ENCODE results near the gene COMP. TPM values are rescaled to one million over a fixed set of nuclear protein-coding genes. Genes with fewer than 3 reads are reported as not detected.
A peak's percentile ranks its signal among the peaks of the same experiment; 100 is the strongest.

Gene COMP
- total and polyA plus RNA-seq, 2 donors (not counting 1 experiment from before 2014, with no cell fraction given): not detected

DNA sequence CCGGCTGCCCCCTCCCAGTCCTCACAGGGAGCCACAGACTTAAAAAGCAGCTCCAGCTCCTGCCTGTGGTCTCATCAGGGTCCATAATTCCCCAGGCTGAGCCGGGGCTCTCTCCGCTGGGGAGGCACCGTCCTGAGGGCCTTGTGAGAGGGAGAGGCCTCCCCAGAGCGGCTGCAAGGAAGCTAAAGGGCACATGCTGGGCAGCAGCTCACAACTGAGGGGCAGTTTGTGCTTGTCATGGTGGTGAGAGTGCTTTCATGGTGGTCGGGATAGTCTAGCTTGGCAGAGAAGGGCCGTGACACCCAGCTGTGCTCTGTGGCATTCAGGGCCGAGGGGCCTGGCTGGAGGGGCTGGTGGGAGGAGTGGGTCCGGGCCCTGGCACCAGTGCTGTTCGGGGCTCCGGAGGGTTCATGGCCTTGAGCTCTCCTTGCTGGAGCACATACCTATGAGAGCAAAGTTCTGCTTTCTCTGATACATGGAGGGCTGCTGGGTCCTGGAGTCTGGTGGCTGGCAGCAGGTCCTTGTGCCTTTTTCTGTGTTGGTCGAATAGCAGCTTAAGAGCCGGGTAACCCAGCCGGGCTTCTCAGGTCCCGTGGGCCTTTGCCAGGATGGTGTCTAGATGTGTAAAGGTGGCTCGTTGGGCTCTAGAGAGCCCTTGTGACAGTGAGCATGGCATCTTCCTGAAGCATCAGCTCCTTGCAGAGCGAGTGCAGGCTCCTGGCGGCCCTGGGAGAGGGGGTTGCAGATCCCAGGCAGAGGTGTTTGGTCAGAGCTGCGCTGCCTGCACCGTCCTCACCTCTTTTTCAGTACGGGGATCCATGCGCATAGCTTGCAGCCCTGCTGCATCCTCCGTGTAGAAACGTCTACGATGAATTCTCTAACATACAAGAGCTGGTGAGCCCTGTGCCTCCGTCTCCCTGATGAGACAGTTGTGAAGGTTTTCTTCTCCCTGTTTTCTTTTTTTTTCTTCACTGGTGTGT lies 49.5 kb upstream of the COMP start:
- Histone ChIP-seq H3K79me2 (ENCODE audit: control insufficient read depth, insufficient read depth, low read length) (peaks cover 100% of the 10 kb centered on the region), H3K27me3 (replicated peaks in 1 of 4; ENCODE audit: control extremely low read depth in 1 of 4, control insufficient read depth in 3 of 4, insufficient read depth in 4 of 4, low read length in 3 of 4) (no peaks in the 10 kb centered on the region), H3K4me3 (ENCODE audit: control extremely low read depth in 1 of 5, extremely low read depth in 1 of 5, insufficient read depth in 1 of 5, low read depth in 2 of 5, low read length in 4 of 5) (no peak overlapping the region), H2AFZ (ENCODE audit: insufficient read depth, low read depth, low read length, poor library complexity, severe bottlenecking) (no peak overlapping the region), H3K9me3 (ENCODE audit: control extremely low read depth in 1 of 3, control insufficient read depth in 2 of 3, insufficient read depth in 1 of 3, low read length in 2 of 3) (no peaks in the 10 kb centered on the region), H3K9ac (ENCODE audit: low read length) (no peak overlapping the region), H3K4me2 (replicated peaks; ENCODE audit: low read depth, low read length, poor library complexity, severe bottlenecking) (peak overlapping the region; percentile 13), H3K27ac (ENCODE audit: low read length in 2 of 2) (no peak overlapping the region), H3K4me1 (ENCODE audit: control insufficient read depth in 2 of 2, insufficient read depth in 2 of 2, low read length in 2 of 2) (peaks cover 18 to 54% of the 10 kb centered on the region in 2 donors), H4K20me1 (ENCODE audit: control insufficient read depth, insufficient read depth, low read length, poor library complexity, severe bottlenecking) (peaks cover 99% of the 10 kb centered on the region), H3K36me3 (replicated peaks in 1 of 2; ENCODE audit: control extremely low read depth in 1 of 2, control insufficient read depth in 1 of 2, extremely low read depth in 1 of 2, insufficient read depth in 2 of 2, low read length in 1 of 2) (peaks cover 1 to 30% of the 10 kb centered on the region in 2 experiments)
- intact Hi-C loops (cut with micrococcal nuclease): no loop called here
- TF ChIP-seq EZH2 (IDR thresholded peaks at IDR 0.05; ENCODE audit: borderline replicate concordance, insufficient read depth, low read depth, low read length, poor library complexity, severe bottlenecking): no peak
- TF ChIP-seq, protein P1, sequence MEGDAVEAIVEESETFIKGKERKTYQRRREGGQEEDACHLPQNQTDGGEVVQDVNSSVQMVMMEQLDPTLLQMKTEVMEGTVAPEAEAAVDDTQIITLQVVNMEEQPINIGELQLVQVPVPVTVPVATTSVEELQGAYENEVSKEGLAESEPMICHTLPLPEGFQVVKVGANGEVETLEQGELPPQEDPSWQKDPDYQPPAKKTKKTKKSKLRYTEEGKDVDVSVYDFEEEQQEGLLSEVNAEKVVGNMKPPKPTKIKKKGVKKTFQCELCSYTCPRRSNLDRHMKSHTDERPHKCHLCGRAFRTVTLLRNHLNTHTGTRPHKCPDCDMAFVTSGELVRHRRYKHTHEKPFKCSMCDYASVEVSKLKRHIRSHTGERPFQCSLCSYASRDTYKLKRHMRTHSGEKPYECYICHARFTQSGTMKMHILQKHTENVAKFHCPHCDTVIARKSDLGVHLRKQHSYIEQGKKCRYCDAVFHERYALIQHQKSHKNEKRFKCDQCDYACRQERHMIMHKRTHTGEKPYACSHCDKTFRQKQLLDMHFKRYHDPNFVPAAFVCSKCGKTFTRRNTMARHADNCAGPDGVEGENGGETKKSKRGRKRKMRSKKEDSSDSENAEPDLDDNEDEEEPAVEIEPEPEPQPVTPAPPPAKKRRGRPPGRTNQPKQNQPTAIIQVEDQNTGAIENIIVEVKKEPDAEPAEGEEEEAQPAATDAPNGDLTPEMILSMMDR (IDR thresholded peaks at IDR 0.05): no peak
- ChIA-PET POLR2A (no interaction called here), CTCF (interaction anchor here (0.7 to 1.1 kb wide), 2 partner anchors 246 to 321 kb away, joined by 3 read pairs; no protein-coding TSS in a partner anchor)
- H3K4me3 Mint-ChIP-seq: no peak overlapping the region
- no peak overlapping the region for H3K27ac Mint-ChIP-seq
- peaks cover 76% of the 10 kb centered on the region for H3K4me1 Mint-ChIP-seq
- no peaks in the 10 kb centered on the region for H3K27me3 Mint-ChIP-seq
- 92% methylated on average over 21 of the region's 26 CpGs for WGBS (ENCODE audit: insufficient coverage)
- DNase-seq: peak; percentile 20
- no peaks in the 10 kb centered on the region for H3K9me3 Mint-ChIP-seq (ENCODE audit: insufficient read depth)
- no peak for ATAC-seq (ENCODE audit: low read depth)

Measured in B cell (primary cell).